ENCODE results near the gene CNTN1.
A peak's percentile ranks its signal among the peaks of the same experiment; 100 is the strongest.

CNTN1 gene

DNA sequence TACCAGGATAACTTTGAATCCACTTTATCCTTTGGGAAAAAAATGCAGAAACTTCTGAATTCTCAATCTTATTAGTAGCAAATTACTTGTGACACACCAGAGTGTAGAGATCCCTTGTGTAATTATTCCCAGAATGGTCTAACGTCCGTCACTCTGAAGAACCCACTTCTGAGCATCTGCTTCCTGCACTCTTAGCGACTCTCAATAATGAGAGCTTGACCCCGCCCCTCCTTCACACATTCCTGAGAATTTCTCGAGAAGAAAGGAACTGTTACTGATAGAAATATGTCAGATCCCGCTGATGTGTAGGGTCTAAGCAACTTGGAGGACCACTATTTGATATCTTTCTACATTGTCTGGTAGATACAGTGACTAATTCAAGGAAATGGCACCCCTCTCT, 277.6 kb downstream of the CNTN1 start:
- DNase-seq (ENCODE audit: extremely low spot score), result no peak
- TF ChIP-seq CTBP1 (IDR thresholded peaks at IDR 0.05; ENCODE audit: borderline replicate concordance) (no peak), SUZ12 (IDR thresholded peaks at IDR 0.05) (no peak), SP1 (IDR thresholded peaks at IDR 0.05) (no peak), FOXM1 (IDR thresholded peaks at IDR 0.05; ENCODE audit: borderline replicate concordance) (no peak), LEF1 (IDR thresholded peaks at IDR 0.05; ENCODE audit: borderline replicate concordance) (no peak), ELF4 (IDR thresholded peaks at IDR 0.05) (no peak), FOXK2 (IDR thresholded peaks at IDR 0.05) (no peak), ARNT (IDR thresholded peaks at IDR 0.05) (no peak), TARDBP (IDR thresholded peaks at IDR 0.05) (no peak), L3MBTL2 (conservative IDR thresholded peaks at IDR 0.05) (no peak), FOXA1 (IDR thresholded peaks at IDR 0.05) (no peak), NFRKB (IDR thresholded peaks at IDR 0.05) (no peak)
- TF ChIP-seq, protein P1, sequence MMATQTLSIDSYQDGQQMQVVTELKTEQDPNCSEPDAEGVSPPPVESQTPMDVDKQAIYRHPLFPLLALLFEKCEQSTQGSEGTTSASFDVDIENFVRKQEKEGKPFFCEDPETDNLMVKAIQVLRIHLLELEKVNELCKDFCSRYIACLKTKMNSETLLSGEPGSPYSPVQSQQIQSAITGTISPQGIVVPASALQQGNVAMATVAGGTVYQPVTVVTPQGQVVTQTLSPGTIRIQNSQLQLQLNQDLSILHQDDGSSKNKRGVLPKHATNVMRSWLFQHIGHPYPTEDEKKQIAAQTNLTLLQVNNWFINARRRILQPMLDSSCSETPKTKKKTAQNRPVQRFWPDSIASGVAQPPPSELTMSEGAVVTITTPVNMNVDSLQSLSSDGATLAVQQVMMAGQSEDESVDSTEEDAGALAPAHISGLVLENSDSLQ (IDR thresholded peaks at IDR 0.05), result no peak
- POLR2A ChIA-PET, result no interaction called here
- CTCF ChIA-PET, result no interaction called here

DNA sequence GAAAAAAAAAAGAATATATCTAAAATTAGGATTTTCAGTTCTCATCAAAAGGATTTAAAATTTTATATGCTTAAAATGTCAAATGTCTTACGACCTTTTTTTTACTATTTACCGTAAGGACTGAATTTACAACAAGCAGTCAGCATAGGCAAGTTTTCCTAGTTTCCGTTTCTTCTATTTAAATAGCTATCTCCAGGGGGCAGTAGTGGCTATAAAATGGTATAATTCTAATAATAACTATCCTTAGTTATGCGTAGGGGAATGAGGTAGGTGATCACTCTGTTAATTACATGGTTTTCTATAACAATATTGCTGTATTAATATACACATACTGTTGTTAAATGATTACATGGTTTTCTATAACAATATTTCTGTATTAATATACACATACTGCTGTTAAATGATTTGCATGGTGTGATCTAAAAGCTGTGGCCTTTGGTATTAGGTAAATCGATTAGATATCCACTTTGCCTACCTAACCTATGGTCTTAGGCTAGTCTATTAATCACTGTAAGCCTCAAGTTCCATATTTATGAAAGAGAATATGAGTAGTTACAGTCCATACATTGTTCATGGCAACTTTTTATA, 278.2 kb downstream of the CNTN1 start:
- POLR2A ChIA-PET, result no interaction called here
- CTCF ChIA-PET, result no interaction called here
- peak; percentile 8 for DNase-seq (ENCODE audit: extremely low spot score)
- TF ChIP-seq L3MBTL2 (conservative IDR thresholded peaks at IDR 0.05) (no peak), SP1 (IDR thresholded peaks at IDR 0.05) (no peak), HDGF (IDR thresholded peaks at IDR 0.05; ENCODE audit: borderline replicate concordance) (no peak), ELF4 (IDR thresholded peaks at IDR 0.05) (no peak), FOXK2 (IDR thresholded peaks at IDR 0.05) (no peak), FOXA1 (IDR thresholded peaks at IDR 0.05) (no peak), ARNT (IDR thresholded peaks at IDR 0.05) (no peak), LEF1 (IDR thresholded peaks at IDR 0.05; ENCODE audit: borderline replicate concordance) (no peak), TARDBP (IDR thresholded peaks at IDR 0.05) (no peak), BHLHE40 (IDR thresholded peaks at IDR 0.05; ENCODE audit: borderline replicate concordance) (no peak), SUZ12 (IDR thresholded peaks at IDR 0.05) (no peak), NFRKB (IDR thresholded peaks at IDR 0.05) (no peak), CTBP1 (IDR thresholded peaks at IDR 0.05; ENCODE audit: borderline replicate concordance) (no peak)
- TF ChIP-seq, protein P1 (IDR thresholded peaks at IDR 0.05), result no peak

DNA sequence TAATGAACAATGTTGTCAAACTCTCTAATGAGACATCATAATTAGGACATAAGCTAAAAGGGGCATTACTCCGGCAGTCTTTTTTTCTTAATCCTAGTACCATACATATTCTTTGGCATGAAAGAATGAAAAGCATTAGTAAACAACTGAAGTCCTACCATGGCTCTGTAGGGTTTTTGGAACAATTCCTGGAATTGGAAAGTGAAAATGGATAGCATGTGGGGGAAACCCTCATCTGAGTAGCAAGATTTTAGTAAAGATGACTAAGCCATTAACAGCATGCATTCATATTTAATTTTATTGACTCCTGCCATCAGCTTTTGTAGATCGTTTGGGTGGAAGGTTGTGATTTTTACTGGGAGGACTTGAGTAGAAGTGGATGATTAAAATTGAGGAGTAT, 279.7 kb downstream of the CNTN1 start:
- CTCF ChIA-PET, result interaction anchor here (0.6 kb wide), 1 partner anchor 236 kb away, joined by 5 read pairs; no protein-coding TSS in a partner anchor
- POLR2A ChIA-PET, result no interaction called here
- no peak for TF ChIP-seq LEF1 (IDR thresholded peaks at IDR 0.05; ENCODE audit: borderline replicate concordance)
- no peak for TF ChIP-seq ZNF384 (IDR thresholded peaks at IDR 0.05)
- TF ChIP-seq BHLHE40 (IDR thresholded peaks at IDR 0.05; ENCODE audit: borderline replicate concordance), result no peak
- TF ChIP-seq HDGF (IDR thresholded peaks at IDR 0.05; ENCODE audit: borderline replicate concordance), result no peak
- no peak for TF ChIP-seq FOXM1 (IDR thresholded peaks at IDR 0.05; ENCODE audit: borderline replicate concordance)
- no peak for DNase-seq (ENCODE audit: extremely low spot score)

DNA sequence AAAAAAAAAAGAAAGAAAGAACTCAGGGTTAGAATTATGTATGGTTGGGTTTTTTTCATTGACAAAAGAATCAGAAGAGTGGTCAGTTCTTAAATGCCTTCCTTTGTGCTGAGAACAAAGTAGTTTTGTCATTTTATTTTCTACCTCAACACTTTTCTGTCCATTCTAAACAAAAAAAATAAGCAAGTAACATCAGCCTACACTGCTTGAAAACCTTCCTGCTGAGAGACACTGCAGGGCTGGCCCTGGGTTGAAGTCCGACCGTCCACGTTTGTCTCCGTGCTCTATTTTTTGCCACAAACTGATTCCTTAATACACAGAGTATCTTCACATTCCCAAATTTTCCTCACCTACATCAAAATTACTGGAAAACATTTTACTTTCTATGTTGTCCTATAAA, 284.3 kb downstream of the CNTN1 start:
- ChIA-PET POLR2A (no interaction called here), CTCF (no interaction called here)
- TF ChIP-seq BHLHE40 (IDR thresholded peaks at IDR 0.05; ENCODE audit: borderline replicate concordance) (no peak), ARNT (IDR thresholded peaks at IDR 0.05) (no peak), LEF1 (IDR thresholded peaks at IDR 0.05; ENCODE audit: borderline replicate concordance) (no peak), FOXK2 (IDR thresholded peaks at IDR 0.05) (no peak), TARDBP (IDR thresholded peaks at IDR 0.05) (no peak), NFRKB (IDR thresholded peaks at IDR 0.05) (no peak), CTBP1 (IDR thresholded peaks at IDR 0.05; ENCODE audit: borderline replicate concordance) (no peak), FOXA1 (IDR thresholded peaks at IDR 0.05) (no peak), HDGF (IDR thresholded peaks at IDR 0.05; ENCODE audit: borderline replicate concordance) (no peak), L3MBTL2 (conservative IDR thresholded peaks at IDR 0.05) (no peak), SP1 (IDR thresholded peaks at IDR 0.05) (no peak), ELF4 (IDR thresholded peaks at IDR 0.05) (no peak), FOXM1 (IDR thresholded peaks at IDR 0.05; ENCODE audit: borderline replicate concordance) (no peak), ZNF384 (IDR thresholded peaks at IDR 0.05) (no peak), SUZ12 (IDR thresholded peaks at IDR 0.05) (no peak)
- TF ChIP-seq, protein P1 (IDR thresholded peaks at IDR 0.05), result no peak

DNA sequence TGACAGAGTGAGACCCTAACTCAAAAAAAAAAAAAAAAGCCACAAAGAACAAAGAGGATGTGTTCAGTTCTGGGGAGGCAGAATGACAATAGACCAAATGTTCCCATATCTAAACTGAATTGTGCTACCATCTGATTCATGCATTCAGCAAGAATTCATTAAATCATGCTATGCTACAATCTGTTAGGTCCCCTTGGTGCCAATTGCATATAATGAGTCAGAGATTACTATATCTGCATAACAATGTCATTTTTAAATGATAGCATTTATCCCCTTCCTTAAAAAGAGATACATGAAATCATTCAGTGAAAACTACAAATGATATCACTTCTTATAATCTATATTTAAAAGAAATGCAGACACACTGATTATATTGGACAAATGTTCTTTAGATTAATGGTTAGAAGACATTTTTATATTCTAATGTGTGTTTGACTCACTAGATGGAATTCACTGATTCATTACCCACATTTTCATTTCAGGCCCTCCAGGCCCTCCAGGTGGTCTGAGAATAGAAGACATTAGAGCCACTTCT, 288.3 kb downstream of the CNTN1 start:
- no peak for DNase-seq (ENCODE audit: extremely low spot score)
- ChIA-PET POLR2A (no interaction called here), CTCF (no interaction called here)
- TF ChIP-seq HDGF (IDR thresholded peaks at IDR 0.05; ENCODE audit: borderline replicate concordance) (no peak), CTBP1 (IDR thresholded peaks at IDR 0.05; ENCODE audit: borderline replicate concordance) (no peak), BHLHE40 (IDR thresholded peaks at IDR 0.05; ENCODE audit: borderline replicate concordance) (no peak), ARNT (IDR thresholded peaks at IDR 0.05) (no peak), FOXK2 (IDR thresholded peaks at IDR 0.05) (no peak), L3MBTL2 (conservative IDR thresholded peaks at IDR 0.05) (no peak), FOXM1 (IDR thresholded peaks at IDR 0.05; ENCODE audit: borderline replicate concordance) (no peak), FOXA1 (IDR thresholded peaks at IDR 0.05) (no peak), TARDBP (IDR thresholded peaks at IDR 0.05) (no peak), SP1 (IDR thresholded peaks at IDR 0.05) (no peak), NFRKB (IDR thresholded peaks at IDR 0.05) (no peak), LEF1 (IDR thresholded peaks at IDR 0.05; ENCODE audit: borderline replicate concordance) (no peak), SUZ12 (IDR thresholded peaks at IDR 0.05) (no peak), ELF4 (IDR thresholded peaks at IDR 0.05) (no peak), ZNF384 (IDR thresholded peaks at IDR 0.05) (no peak)
- TF ChIP-seq, protein P1 (IDR thresholded peaks at IDR 0.05), result no peak

More for the DNA sequence above, 284.3 kb downstream of the CNTN1 start:
- no peak for DNase-seq (ENCODE audit: extremely low spot score)

Measured in HEK293T (cell line).